Dedifferentiated amniotic fluid mesenchymal stem cell (primary cell): ENCODE results near the gene TMEM94.

Source experiments
- DNase-seq: peaks from one replicate; pipeline ENCODE4 v3.0.0-alpha.2; 2016; ENCODE audit errors: extremely low spot score

TMEM94 gene

GRCh38 chr17:75498039-75498725 is 41.7 kb downstream of the TMEM94 start:
- no peak for DNase-seq

GRCh38 chr17:75498726-75499213 is 42.3 kb downstream of the TMEM94 start:
- no peak for DNase-seq

DNA sequence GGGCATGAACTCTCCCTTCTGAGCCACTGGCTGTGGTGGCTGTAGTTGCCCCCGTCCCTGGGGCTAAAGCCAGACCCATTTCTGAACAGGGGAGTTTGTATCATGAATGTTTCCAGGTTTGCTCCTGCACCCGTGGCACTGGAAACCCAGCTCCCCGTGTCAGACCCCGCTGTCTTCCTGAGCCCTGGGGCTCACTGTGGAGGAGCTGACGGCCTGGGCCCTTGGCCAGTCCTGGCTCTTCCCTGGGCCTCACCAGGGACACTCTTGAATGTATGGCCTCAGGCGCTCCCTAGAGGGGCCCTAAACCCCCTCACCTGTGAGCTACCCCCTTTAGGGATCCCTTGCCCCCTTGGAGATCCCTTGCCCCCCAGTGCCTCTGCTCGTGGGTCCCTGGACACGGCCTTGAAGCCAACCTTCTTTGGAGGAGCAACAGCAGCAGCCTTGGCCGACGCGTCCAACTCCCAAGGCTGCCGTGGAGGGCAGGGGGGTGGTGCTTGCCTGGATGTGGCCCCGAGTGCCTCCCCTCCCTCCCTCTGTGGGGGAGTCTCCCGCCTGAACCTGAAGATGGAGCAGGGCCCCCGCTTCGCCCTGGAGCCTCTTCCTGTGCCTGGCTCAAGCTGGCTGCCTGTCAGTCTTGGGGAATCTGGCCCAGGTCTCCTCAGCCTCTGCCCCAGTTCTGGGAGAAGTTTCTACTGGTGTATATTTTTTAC is 43.0 kb downstream of the TMEM94 start:
- DNase-seq, result no peak

DNA sequence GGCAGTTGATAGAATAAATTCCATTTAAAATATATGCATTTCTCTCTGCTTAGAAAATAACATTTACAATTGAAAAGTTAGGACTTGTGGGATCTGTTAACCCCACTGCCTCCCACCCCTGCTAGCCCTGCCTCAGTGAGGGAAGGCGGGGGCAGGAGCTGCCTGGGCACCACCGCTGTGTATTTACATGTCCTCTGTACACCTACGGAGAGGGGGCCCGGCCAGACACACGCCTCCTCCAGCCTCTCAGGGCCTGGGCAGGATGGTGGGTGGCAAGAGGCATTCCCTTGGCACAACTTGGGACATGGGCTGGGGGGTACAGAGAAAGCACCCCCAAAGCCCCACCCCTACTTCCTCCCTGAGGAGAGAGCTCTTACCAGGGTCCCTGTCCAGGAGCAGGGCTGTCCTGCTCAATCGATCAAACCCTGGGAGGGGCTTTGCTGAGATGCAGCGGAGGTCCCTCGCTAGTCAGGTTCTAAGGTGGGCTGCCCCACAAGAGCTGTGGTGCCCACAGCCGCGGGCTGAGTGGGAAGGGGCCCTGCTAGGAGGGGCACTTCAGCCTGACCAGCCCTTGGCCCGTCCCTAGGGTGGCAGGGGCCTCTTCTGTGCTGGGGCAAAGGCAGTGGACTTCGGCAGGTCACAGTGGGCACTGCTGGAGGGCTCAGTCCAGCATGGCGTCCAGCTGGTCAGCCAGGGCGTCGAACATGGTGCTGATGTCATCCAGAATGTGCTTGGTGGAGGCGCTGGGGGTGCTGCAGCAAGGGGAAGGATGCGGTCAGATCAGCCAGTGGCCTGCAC is 44.2 kb downstream of the TMEM94 start:
- no peak for DNase-seq

- DNase-seq, result no peak
Measured at GRCh38 chr17:75501378-75502071, 45.1 kb downstream of the TMEM94 start.

GRCh38 chr17:75502072-75502720 is 45.8 kb downstream of the TMEM94 start:
- no peak for DNase-seq

DNA sequence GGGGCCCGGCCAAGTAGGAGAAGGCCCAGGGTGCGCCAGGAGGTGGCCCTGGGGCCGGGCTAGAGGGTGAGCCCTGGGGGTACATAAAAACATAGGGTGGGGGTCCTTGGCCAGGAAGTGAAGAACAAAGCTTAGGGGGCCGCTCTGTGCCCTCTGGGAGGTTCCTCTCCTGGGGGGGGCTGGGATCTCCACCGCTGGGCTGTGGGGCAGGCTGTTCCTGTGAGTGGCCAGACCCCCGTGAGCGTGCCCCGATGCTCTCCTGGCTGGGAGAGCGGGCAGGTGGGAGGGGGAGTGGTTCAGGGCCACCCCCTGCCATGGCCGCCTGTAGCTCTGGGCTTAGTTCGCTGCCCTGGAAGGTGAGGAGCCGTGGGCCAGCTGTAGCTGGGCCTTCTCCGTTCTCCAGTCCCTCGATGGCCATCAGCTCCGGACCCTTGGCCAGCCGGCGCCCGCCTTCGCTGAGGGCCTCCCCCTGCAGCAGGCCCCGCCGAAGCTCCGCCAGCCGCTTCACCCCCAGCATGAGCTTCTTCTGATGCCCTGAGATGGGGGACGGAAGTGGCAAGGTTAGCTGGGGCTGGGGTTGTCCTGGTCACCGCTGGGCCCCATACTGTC is 46.4 kb downstream of the TMEM94 start:
- DNase-seq, result no peak

GRCh38 chr17:75503337-75503950 is 47.0 kb downstream of the TMEM94 start:
- DNase-seq, result no peak

DNA sequence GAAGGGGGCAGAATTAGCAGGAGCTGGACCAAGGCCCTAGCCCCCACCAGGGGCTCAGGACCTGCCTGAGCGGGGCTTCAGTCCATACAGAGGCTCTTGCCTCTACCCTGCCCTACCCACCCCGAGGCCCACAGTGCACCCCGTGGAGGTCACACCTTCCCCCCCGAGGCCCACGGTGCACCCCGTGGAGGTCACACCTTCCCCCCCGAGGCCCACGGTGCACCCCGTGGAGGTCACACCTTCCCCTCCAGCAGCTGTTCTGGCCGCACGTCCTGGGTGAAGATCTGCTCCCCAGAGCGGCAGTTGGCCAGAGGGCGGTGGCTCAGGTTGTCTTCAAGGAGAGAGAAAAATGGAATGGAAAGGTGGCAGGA is 47.5 kb downstream of the TMEM94 start:
- no peak for DNase-seq

DNA sequence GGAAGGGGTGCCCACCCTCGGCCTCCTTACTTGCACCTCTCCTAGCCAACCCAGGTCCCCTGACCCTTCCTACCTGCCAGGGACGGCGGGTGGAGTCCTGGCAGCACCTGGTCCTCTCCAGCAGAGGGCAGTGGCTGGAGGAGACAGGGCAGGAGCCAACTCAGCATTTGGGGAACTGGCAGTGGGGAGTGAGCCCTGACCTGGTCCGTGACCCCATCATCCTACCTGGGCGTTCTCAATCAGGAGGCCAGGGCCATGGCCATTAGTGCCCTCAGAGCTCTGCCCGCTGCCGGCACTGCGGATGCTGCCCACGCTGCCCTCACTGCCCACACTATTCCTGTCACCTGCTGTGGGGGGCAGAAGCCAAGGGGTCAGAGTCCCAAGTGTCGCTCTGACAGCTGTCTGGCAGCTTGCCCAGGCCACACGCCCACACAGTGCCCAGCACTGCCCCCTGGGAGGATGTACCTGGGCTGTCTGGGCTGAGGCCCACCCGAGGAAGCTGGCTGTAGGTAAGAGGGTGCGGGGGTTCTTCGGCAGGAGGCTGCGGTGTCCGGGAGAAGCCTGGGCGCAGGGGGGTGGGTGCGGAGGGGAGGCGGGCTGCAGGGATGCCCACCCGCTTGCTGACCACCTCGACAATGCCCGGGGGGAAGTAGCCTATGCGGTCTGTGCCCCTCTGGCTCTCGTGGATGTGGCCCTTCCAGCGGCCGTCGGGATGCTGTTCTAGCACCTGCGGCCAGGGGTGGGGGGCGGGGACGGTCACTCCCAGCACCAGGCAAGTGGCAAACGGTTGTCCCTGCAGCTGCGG is 48.1 kb downstream of the TMEM94 start:
- DNase-seq, result no peak

- no peak for DNase-seq
Measured at GRCh38 chr17:75505152-75505409, 48.6 kb downstream of the TMEM94 start.

GRCh38 chr17:75505640-75506039 is 49.2 kb downstream of the TMEM94 start:
- no peak for DNase-seq

GRCh38 chr17:75506134-75506533 is 49.7 kb downstream of the TMEM94 start:
- DNase-seq, result no peak

DNA sequence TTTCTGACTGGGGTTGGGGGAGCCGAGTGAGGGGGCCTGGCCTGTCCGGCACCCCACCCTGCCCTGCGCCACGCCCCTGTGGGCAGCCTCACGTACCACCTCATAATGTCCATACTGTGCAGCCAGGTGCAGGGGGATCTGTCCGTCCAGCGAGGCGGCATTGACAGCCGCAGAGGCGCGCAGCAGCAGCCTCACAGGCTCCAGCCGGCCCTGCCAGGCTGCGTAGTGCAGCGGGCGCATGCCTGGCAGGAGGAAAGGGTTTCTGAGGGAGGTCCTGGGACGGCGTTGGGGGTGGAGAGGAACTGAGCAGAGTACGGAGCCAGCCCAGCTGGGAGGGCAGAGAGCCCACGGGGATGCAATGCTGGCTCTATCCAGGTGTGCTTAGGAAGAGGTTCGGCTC is 50.5 kb downstream of the TMEM94 start:
- DNase-seq, result no peak

DNA sequence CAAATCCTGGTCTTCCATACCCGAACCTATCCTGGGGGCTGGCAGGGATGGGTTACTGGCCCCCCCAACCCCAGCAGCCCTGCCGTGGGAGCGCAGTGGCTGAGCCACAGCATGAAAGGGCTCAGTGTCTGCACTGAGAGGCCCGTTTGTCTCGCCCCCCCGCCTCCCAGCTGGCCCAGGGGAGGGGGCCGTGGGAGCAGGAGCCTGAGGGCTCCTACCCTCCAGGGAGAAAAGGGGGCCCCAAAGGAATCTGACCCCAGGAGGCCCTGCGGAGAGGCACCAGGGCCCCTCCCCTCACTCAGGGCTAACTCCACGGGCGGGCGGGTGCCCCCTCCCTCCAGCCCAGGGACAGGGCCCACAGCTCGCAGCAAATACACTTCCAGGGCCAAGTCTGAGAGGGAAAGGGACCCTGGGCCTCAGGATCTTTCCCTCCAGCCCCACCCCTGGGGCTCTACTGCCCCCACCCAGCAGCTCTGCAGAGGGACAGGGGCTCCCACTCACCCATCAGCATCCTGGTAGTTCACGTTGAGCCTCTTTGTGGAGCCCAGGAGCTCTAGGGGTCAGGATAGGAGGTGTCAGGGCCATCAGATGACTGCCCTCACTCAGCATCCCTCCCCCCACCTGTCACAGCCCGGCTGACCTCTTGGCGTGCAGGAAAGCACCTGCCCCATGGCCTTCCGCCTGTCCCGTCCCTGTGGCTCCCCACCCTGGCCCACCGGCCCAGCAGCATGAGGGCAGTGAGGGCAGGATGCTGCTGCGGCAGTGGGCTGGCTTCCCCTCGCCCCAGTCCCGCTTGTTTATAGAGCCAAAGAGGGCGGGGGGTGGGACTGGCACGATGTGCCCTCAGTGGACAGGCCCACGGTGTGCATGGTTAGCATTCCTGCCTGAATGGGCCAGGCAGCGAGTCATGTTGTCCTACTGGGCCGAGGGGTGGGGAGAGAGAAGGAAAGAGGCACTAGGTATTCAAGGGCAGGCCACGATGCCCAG is 51.6 kb downstream of the TMEM94 start:
- DNase-seq, result no peak

- DNase-seq, result no peak
Measured at GRCh38 chr17:75508931-75509361, 52.5 kb downstream of the TMEM94 start.

DNA sequence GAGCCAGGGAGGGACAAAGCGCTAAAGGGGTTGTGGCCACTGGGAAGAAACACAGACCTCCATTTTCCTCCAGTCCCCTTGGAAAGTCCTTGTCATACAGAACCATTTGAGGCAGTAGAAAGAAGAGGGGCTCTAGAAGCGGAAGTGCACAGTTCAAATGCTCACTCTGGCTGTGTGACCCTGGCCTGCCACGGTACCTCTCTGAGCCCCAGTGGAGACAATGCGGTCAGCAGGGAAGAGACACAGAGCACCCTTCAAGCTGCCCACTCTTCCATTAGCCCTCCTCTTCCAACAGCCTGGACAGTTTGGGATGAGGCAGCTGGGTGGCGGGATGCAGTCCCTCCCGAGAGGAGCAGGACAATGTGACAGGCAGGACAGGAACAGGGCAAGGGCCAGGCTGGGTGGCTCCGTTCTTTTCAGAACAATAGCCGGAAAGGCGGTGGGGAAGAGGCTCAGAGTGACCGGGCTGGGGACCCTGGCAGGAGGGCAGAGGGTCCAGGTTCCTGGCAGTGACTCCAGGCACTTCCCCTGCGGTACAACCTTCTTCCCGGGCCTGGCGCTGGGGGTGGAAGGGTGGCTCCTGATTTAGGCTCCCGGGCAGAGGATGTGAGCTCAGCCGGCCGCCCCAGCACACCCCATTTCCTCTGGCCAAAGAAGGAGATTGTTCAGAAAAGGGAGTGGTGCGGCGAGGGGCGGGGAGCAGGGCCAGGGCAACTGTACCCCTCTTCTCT is 53.3 kb downstream of the TMEM94 start:
- no peak for DNase-seq

DNA sequence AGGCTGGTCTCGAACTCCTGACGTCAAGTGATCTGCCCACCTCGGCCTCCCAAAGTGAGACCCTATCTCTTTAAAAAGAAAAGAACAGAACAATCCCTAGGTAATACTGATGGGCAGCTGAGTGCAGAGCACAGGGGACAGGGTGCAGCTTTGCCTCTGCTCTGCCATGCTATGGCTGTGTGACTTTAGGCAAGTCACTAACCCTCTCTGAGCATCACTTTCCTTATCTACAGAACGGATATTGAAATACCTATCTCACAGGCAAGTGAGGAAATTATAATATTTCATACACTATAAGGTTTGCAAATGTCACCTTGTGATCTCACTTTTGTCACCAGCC is 54.8 kb downstream of the TMEM94 start:
- DNase-seq, result no peak
